Measurements from ENCODE around the gene ITIH3.

Gene ITIH3

DNA sequence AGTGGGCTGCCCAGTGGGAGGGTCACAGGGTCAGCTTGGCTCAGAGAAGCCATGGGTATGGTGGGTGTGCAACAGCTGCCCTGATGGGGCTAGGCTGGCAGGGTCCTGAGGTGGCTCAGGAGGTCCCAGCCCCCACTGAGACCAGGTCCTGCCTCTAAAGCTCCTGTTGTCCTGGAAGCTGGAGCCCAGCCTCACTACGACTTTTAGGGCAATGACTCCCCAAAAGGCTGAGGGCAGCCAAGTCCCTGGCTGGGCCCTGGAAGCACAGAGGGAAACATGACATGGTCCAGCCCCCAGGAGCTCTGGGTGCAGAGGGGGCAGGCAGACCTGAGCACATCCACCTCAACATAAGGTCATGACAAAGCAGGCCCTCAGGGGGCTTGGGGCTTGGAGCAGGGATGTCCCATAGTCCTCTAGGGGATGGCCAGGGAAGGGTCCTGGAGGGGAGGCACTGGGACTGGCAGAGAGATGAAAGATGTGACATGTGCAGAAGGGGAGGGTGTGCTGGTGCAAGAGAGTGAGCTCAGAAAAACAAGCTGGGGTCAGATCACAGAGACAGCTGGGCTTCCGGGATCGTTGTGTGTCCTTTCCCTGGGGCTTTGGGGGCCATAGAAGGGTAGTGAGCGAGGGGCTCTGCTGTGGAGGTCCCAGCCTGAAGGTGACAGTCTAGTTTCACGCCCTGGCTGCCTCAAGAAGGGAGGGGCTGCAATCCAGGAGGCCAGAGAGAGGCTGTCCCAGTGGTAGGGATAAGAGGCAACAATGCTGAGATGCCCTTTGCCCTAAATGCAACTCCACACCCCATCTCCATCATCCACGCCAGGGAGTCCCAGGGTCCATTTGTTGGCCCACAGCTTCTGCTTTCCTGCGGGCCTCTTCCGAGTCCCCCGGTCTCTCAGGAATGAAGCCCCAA is 639 bp upstream of the ITIH3 start:
- DNase-seq = no peak

DNA sequence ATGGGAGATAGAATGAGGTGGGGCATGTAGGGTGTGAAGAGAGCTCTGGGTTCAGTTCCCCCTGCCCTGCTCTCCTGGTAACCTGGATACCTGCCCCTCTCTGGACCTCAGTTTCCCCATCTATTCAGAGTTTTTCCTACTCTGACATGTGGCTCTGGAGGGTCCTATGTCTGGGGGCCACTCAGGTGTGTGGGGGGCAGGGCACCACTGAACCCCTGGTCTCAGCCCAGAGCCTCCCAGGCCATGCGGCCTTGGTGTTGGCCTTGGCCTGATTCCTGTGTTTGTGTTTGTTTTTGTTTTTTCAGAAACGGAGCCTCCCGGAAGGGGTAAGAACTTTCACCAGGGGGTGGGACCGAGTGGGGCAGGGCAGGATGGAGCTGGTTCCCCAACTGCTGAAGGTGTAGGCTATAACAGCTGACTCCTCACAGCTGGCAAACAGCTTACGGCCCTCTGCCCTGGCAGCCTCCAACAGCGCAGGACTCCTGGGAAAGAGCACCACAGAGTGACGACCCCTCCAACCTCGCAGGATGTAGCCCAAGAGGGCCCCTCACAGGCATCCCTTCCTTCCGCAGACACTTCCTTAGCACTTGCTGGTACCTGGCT is 803 bp downstream of the ITIH3 start:
- DNase-seq = no peak

DNA sequence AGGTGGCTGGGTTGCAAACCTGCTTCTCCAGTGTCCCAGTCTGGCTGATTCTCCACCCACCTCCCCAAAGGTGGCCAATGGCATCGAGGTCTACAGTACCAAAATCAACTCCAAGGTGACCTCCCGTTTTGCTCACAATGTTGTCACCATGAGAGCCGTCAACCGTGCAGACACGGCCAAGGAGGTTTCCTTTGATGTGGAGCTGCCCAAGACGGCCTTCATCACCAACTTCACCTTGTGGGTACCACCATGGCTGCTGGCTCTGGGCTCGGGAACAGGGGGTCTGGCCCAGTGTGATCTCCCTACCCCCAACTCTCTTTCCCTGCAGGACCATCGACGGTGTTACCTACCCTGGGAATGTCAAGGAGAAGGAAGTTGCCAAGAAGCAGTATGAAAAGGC is 1.8 kb downstream of the ITIH3 start:
- no peak for DNase-seq

DNA sequence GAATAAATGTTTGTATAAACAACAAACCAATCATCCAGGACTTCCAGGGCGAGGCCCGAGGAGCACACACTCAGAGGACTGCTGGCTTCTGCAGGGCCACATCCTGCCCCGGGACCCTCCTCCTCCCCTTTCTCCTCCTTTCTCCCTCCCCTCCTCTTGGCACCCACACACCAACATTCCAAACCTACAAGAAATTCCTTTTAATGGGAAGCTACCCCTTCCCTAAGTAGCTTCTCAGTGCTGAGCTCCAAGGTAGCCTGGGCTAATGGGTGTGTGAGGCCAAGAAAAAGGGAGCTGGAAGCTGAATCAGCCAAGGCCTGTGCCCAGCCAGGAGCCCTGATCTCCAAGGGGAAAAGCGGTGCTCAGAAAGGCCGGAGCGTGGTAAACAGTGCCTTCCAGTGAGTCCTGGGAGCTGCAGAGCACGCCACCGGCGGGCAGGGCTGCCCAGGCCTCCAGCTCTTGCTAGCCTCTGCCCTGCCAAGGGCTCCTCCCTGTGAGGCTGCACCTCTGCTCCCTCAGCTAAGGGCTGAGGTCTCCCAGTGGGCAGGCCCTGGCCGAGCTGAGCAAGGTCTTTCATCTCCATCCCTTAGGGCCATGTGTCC is 3.9 kb downstream of the ITIH3 start:
- no peak for DNase-seq

DNA sequence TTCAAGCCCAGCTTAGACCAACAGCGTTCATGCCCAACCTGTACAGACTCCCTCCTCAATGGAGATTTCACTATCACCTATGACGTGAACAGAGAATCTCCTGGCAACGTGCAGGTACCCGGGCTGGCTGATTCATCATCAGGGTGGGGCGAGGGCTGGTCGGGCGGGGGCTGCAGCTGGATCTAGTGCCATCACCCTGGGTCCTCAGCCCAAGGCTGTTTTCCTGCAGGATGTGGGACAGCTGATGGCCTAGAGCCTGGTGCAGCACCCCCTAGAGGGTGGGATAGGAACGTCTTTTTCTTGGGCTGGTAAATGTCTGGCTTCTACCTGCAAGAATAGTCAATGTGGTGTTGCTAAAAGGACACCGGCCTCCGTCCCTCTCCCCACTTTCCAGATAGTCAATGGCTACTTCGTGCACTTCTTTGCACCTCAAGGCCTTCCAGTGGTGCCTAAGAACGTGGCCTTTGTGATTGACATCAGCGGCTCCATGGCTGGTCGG is 4.4 kb downstream of the ITIH3 start:
- no peak for DNase-seq

DNA sequence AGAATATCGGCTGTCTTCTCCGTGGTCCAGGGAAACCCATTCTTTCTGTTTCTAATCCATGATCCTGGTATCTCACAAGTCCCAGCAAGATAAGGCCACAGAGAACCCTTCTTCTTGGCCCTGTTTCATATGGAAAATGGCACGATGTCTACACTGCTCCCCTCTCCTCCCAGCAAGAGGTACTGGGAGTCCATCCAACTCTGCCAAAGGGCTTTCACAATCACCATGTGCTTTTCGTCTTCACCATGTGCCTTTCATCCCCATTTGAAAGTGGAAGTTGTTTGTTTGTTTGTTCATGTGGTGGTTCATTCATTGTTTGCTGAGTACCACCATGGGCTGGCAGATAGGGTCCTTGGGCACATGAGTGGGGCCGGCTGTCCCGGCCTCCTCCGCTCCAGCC is 5.5 kb downstream of the ITIH3 start:
- no peak for DNase-seq

DNA sequence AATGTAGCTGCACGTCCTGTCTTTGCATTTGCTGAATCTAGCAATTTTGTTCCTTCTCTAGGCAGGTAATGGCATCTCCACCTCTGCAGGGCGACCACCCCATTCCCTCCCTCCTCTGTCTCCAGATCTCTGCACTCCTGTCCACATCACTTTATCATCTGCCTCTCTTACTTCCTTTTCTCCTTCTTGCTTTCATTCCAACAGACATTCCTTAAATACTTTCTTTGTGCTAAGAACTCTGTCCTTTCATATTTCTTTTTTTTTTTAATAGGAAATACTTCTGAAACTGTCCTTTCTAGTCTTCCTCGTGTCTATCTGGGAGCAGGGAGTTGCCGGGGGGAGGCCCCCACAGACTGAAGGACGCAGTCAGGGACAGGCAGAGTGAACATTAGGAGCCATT is 7.2 kb downstream of the ITIH3 start:
- no peak for DNase-seq

DNA sequence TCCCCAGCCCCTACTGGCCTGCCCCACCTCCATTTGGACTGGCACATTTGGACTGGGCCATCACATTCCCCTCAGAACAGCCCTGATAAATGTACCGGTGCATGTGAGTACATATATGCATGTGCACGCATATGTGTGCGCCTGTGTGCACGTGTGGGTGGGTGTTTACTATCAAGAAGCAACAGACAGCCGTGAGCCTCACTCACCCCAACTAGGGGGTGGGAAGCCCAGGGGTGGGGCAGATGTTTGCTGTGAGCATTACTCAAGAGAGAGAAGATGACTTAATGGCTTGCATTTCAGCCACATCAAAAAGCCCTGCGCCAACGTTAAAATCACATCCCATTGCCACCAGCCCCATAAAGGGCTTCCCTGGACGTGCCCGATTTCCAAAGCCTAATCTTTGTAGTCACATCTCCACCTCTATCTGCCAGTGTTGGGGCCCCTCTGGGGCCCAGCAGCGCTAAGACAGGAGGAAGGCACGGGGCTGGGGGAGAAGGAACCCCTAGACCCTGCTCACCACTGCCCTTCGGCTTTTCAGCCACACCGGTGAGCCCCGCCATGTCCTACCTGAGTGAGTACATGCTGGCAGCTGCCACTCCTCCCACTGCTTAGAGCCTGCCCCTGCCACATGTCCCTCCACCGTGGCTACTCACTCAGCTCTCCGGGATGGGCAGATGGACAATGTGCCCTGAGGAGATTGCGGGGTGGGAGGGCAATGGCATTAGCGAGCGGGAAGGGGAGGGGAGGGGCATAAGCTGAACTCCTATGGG is 10.9 kb downstream of the ITIH3 start:
- DNase-seq = no peak

DNA sequence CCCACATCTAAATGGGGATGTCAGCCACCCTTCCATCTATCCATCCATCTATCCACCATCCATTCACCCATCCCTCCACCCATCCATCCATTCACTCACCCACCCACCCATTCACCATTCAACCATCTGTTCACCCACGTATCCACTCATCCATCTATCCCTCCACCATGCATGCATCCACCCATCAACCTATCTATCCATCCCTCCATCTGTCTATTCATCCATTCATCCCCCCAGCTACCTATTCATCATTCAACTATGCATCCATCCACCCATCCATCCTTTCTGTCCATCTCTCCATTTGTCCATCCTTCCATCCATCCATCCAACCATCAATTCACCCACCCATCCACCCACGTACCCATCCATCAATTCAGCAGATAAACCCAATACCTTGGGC is 14.6 kb downstream of the ITIH3 start:
- no peak for DNase-seq

DNA sequence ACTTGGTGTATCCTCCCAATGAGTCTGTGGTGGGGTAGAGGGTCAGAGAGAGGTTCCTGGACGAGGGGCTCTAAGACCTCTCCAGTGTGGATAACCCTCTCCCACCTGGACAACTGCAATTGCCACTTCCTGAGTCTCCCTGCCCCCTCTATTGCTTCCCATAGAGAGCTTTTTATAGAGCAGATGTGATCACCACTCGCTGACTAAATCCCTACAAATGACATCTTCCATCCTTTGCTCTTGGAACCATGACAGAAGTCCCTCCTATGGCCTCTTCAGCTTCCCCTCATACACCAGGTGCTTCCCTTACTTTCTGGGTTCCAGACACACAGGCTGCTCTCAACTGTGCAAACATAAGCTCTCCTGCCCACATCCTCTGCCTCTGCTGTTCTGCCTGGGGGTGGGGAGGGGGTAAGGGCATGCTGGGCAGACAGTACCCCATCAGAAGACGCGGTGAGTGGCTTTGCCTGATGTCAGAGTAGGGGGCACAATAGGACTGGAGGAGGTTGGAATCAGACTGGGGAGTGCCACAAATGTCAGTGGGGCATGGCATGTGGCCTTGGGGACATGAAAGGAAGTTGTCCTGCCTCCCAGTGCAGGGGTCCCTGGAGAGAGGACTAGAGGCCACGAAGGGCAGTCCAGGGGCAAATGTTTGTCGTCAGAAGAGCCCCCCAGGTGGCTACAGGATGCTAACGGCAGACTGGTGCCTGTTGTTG is 15.2 kb downstream of the ITIH3 start:
- DNase-seq = peak; percentile 86

DNA sequence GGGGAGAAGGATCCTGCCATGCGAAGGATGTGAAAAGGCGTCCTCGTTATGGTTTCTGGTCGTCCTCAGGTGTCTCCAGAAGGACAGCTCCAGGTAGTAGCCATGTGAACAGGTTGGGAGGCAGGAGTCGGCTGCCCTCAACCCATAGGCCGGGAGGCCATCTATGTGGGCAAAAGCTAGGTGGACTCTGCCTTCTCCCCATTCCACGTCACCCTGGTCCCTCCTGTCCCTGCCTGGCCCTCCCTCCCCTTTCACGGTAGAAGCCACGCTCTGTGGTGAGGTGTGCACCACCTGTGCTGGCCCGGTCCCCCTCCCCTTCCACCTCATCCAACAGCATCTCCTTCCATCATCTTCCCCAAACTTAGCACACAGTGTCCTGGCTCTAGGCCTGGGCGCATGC is 16.3 kb downstream of the ITIH3 start:
- DNase-seq = no peak

DNA sequence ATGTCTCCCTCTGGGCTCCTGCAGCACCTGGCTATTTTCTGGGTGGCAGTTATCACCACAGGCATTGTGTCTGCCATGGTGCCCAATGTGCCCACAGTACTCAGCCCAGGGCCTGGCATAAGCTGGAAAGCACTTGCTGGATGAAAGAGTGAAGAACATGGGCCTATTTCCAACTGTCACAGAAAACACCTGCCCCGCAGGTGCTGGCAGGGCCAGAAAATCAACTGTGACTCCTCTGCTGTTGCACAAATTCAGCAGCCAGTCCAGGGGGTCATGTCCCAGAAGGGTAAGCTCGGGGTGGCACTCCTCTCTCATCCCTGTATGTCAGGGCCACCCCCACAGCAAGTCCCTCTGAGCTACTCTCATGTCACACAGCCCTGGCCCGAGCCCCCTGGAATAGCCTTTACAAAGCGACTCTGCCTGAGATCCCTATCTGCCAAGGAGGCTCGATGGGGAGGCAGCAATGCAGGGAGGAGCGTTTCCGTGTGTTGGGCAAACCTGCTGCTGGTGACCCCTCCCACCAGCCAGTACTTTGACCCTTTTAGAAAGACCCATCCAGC is 16.9 kb downstream of the ITIH3 start:
- DNase-seq = no peak

DNA sequence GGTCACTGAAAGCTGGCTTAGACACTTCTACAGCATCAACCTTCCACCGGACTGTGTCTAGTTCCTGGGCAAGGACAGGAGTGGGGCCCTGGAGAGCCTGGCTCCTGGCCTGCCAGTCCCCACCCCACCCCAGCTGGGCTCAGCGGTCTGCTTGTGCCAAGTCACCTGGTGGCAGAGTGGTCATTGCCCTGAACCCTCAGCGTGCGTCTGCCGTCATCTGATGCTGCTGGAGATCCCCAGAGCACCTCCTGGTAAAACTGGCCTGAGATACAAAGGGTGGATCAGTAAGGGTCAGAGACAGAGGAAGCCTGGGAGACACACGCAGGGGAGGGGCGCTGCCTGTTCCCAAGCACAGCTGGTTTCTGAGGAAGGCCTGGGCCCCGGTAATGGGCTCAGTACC is 19.2 kb downstream of the ITIH3 start:
- DNase-seq = no peak

DNA sequence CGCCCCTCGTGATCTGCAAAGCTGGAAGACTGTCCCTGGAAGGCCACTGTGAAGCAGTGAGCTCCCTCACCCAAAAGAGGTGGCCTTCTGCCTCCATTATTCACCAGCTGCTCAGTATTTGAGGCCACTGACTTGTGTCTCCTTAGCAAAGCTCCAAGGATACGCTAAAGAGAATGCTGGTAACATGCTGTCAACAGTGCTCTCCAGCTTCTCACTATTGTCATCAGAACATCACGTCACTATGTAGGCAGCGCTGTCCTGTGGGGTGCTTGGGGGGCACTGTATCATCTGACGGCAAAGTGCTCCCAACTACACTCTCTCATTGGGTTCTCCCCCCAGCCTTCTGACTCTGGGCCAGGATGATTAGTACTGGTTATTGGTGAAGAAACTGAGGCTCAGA is 21.6 kb downstream of the ITIH3 start:
- no peak for DNase-seq

DNA sequence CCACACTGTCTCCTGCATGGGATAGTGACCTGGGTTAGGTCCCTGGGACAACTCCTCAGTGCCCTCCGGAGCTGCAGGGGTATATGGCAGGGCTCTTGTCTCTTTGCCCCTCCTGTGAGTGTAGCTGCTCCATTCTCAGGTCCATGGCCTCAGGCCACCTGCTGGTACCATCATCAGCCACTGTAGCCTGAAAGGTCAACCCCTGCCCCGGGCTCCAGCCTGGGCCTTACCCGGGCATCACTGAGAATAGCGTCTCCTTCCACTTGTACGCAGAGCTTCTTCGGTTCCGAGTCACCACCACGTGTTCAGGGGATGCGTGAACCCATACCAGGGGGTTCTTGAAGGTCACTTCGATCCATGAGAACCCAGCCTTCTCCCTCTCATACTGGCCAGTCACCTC is 22.1 kb downstream of the ITIH3 start:
- no peak for DNase-seq

DNA sequence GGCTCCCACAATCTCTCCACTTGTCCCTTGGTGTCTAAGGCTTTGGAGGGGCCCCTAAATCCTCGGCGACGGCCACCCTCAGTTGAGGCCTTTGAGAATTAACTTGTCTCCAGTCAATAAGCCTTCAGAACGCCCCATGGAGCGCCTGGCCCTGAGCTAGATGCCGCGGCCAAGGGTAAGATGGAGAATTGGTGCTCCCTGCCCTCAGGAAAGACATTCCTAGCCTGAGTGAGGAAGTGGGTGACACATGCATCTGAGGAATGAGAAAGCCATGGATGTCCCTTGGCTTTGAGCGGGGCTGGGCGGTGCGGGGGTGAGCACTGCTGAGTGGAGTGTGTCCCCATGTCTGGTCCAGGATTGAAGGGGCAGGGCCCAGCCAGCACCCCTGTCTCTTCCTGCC is 22.6 kb downstream of the ITIH3 start:
- no peak for DNase-seq

DNA sequence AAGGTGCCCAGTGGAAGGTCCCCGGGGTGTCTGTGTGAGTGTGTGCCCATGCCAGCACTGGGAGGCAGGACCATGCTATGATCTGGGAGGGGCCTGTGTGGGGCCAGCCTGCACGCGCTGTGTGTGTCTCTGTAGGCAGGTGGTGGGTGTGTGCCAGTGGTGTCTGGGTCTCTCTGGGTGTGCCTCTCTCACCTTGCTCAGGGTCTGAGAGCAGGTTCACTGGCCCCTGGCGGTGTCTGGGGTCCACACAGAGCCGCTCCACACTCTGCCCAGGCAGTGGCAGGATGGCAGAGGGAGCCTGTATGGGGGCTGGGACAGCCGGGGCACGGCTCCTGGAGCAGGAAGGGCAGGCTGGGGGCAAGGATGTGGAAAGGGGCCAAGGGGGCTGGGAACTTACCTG is 23.3 kb downstream of the ITIH3 start:
- DNase-seq = no peak

DNA sequence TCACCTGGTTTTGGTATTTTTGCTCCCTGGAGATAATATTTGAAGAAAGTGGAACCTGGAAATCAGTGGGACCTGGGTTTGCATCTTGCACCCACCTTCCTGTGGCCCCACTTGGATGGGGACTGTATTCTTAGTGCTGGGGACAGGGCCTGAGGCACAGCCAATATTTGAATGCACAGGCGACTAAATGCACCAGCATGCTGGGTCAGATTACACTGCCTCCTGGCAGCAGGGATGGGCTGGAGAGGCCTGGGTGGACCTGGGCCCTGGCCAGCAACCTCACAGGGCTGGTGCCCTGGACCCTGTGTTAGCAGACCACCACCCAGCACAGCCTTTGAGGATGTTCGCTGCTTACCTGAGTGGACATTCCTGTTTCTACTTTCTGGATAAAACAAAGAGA is 25.3 kb downstream of the ITIH3 start:
- DNase-seq = no peak

DNA sequence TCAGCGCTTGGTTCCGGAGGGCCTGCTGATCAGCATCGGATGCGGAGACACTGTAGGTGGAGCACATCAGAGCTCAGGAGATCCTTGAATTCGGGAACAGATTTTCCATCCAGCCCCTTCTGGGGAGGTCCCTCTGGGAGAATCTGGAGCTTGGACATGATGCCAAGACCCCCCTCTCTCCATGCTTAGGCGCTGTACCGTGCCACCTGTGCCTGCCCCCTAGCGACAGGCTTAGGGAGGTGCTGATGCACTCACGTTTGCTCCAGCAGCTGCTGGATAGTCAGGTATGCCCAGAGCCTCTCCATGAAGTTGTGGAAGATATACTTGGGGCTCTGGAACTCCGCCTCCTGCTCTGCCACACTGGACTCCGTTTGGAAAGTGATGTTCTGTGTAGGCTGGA is 26.1 kb downstream of the ITIH3 start:
- DNase-seq = no peak

DNA sequence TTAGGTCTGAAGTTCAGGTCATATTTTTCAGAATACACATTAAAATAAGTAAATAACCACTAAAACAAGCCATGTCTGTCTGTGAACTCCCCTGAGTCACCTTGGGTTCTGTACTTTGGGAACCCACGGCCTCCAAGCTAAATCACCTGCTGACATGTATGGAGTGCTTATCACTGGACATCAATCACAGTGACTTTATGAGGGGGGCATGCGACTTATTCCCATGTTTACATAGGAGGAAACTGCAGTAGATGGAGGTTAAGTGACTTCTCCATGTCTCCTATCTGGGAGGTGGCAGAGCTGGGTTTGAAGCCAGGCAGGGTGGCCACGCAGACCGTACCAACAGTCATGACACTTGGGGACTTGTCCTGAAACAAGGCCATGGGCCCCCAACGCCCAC is 27.8 kb downstream of the ITIH3 start:
- no peak for DNase-seq

DNA sequence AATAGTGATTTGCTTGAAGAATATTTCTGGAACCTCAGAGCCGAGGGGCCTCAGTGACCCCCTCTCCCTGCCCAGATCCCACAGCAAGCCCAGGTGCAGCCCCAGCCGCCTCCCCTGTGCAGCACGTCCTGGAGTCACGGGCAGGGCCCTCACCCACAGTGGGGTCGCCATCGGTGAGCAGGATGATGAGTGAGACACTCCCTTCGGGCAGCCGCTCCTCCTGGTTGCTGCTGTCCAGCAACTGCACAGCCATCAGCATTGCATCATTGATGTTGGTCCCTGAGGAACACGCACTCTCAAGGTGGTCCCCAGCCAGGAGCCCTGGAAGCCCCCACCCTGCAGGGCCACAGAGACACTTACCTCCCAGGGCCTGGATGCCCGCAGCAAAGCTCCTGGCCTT is 29.4 kb downstream of the ITIH3 start:
- no peak for DNase-seq

DNA sequence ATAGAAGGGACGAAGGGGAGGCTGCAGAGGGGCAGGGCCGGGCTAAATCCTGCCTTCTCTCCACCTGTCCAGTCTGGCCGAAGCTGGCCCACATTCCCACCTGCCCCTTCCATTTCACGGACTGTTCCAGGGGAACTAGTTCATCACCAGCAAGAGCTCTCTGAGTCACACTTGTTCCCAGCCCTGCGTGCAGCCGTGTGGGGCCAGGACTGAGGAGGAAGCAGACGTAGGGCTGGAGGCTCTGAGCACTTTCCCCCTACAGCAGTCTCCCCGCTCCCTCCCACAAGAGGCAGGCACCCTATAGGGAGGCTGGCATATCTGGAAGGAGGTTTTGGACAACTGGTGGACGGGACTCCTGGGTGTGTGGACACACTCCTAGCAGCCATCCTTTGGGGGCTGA is 32.8 kb downstream of the ITIH3 start:
- no peak for DNase-seq
